Embryonic facial prominence (tissue), 1 donor: Measurements from ENCODE around the gene PSMD7.
"Not testable (repeated sequence)": the region's sequence is repeated elsewhere in the genome, so short reads cannot be mapped to it uniquely, and the experiment has no call there.

Experiments
- DNase-seq: peaks from one replicate; pipeline ENCODE4 v3.0.0-alpha.2; 2016; ENCODE audit errors: extremely low spot score

The PSMD7 gene

GRCh38 chr16:74296104-74296431 lies 546 bp upstream of the PSMD7 start:
- DNase-seq = no peak

DNA sequence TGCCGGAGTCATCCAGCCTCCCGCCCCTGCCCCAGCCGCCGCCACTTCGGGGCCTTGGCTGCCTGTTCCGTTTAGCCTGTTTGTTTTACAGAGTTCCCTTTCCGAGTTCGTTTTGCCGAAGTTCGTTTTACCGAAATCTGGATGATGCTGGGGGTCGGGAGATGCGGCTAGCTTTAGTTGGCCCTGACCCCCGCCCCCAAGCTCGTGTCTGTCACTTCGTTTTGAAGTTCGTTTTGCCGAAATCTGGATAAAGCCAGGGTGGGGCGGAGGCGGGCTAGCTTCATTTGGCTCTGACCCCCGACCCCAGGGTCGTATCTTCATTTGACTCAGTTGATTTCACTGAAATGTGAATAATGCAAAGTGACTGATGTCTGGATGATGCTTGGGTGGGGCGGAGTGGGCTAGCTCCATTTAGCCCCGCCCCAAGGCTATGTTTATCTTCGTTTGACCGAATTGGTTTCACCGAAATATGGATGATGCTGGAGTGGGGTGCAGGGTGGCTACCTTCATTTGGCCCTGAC lies 591 bp downstream of the PSMD7 start:
- DNase-seq = no peak

DNA sequence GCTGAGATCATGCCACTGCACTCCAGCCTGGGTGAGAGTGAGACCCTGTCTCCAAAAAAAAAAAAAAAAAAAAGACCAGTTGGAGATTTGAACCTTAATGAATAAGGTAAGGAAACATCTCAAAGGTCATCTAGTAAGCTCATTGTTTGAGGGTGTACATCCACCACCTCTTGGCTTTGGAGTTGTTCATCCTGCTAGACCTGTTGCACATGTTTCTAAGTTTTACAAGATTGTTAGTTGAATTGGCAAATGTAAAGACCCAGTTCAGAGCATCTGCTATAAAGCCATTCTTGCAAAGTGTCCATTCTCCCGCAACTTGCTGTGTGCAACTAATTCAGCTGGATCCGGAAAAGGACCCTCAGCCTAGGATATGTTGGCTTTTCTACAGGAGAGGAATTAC lies 1.5 kb downstream of the PSMD7 start:
- DNase-seq = no peak

DNA sequence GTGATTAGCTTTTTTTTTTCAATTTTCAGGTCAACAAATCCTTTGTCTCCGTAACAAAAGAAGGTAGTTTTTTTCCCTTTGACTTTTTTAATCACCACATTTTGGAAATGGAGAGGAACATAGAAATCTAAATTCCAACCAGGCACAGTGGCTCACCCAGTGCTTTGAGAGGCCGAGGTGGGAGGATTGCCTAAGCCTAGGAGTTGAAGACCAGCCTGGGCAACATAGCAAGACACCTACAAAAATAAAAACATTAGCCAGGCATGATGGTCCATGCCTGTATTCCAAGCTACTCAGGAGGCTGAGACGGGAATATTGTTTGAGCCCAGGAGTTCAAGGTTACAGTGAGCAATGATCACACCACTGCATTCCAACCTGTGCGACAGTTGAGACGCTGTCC lies 5.7 kb downstream of the PSMD7 start:
- DNase-seq = no peak

DNA sequence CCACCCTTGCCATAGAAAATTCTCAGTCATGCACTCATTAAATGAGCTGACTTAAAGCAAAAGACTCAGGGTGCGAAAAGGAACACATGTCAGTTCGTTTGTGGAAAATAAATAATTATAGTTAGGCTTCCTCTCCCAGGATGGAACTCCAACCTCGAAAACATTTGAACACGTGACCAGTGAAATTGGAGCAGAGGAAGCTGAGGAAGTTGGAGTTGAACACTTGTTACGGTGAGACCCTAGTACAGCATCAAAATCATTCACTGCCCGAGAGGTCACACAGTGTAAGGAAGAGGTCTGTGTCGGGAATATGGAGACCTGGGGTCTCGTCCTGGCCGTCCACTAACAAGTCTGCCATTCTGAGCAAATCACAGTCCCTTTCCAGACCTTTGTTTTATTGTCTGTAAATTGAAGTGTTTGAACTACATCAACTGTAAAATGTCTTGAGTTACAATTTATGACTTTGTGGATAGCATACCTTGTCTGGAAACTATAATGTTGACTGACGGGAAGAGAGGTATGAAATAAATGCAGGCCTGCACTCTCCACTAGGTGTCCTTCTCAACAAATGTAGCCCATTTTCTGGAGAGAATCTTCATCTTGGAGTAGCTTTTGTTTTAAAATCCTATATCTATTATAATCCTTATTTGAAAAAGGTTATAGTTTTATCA lies 7.7 kb downstream of the PSMD7 start:
- DNase-seq = no peak

GRCh38 chr16:74304835-74305176 lies 8.2 kb downstream of the PSMD7 start:
- no peak for DNase-seq

DNA sequence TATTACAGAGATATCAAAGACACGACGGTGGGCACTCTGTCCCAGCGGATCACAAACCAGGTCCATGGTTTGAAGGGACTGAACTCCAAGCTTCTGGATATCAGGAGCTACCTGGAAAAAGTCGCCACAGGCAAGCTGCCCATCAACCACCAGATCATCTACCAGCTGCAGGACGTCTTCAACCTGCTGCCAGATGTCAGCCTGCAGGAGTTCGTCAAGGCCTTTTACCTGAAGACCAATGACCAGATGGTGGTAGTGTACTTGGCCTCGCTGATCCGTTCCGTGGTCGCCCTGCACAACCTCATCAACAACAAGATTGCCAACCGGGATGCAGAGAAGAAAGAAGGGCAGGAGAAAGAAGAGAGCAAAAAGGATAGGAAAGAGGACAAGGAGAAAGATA lies 8.7 kb downstream of the PSMD7 start:
- no peak for DNase-seq

GRCh38 chr16:74305978-74306784 lies 9.6 kb downstream of the PSMD7 start:
- no peak for DNase-seq

DNA sequence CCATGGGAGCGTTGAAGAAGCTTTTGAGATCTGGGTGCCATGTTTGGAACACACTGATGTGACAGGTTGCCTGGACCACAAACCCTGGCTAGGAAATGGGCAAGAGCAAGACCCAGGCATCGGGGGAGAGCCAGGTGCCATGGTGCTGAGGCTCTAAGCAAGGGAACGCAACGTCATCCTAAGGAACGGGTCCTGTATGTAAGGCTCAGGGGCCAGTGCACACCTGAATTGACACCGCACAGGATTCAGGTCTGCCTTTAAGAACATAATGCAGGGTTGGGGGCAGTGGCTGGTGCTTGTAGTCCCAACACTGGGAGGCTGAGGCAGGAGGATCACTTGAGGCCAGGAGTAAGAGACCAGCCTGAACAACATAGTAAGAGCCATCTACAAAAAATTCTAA lies 10.8 kb downstream of the PSMD7 start:
- DNase-seq = no peak

DNA sequence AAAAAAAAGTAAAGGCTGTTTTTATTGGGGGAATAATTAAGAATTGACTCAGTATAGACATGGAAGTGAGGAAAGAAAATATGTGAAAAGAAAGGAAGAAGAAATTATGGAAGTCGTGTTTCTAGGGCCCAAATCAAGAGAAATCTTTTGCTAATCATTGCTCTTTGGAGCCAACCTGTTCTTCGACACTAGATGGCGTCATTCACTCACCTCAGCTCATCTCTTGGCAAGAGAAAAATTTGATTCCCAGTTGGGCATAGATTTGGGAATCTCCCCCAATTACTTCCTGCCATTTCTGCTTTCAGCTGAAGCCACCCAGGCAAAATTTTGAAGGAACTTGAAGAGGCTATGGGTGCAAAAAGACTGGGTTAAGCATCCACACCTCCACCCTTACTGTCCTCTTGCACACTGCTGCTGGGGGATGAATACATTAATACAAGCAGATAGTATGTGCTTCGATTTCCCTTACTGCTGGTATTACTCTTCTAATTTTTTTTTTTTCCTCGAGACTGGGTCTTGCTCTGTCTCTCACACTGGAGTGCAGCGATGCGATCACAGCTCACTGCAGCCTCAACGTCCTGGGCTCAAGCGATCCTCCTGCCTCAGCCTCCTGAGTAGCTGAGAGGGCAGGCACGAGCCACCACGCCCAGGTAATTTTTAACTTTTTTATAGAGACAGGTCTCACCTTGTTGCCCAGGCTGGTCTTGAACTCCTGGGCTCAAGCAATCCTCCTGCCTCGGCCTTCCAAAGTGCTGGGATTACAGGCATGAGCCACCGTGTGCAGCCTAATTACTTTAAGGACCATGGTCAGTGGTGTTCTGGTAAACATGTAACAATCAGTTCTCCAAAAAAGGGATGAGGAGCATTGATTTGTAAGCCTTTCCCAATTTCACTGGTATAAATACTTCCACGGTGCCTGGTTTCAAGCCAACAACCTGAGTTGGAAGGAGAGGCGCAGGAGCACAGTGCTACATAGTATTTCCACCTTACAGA lies 13.5 kb downstream of the PSMD7 start:
- DNase-seq = no peak

DNA sequence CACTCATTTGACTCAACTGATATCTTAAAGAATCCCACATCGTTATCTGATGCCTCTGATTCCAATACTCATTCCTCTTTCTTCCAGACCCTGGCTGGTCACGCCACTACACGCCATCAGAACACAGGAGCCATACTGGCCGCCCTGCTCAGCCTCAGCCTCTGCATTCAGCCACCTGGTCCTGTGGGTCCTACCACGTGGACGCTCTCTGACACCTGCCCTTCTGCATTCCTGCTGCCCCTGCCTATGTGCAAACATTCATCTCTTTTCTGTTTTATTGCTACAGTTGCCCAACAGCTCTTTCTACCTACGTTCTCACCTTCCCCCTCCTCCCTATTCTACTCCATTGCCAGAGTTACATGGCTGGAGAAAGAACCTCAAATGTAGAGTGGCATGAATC lies 18.4 kb downstream of the PSMD7 start:
- no peak for DNase-seq

DNA sequence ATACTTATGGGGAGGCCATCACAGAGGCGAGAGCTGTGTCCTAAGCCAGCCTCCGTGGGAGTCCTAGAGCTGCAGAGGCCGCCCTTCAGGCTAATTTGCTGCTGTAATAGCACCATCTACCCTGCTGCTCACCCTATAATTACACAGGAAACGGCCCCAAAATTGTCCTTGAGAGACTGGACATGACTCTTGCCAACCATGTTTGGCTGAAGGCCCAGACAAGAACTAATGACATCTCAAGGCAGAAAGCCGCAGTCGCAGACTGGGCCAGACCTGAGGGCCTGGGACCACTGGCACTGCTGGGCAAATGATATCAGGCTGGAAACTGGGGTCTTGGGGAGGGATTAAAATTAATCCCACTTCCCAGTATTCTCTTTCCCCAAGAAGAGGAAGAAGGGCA lies 24.1 kb downstream of the PSMD7 start:
- DNase-seq = no peak

DNA sequence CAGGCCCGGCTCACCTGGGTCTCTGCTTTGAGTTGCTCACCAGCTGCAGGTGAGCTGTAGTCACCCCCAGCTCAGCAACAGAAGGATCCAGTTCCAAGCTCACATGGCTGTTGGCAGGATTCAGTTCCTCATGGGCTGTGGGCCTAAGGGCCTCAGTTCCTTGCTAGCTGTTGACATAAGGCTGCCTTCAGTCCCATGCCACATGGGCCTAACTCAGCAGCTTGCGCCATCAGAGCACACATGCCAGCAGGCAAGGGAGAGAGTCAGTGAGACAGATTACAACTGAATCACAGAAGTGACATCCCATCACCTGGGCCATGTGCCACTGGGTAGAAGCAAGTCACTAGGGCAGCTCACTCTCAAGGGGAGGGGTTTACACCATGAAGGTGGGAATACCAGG lies 24.7 kb downstream of the PSMD7 start:
- DNase-seq = no peak

DNA sequence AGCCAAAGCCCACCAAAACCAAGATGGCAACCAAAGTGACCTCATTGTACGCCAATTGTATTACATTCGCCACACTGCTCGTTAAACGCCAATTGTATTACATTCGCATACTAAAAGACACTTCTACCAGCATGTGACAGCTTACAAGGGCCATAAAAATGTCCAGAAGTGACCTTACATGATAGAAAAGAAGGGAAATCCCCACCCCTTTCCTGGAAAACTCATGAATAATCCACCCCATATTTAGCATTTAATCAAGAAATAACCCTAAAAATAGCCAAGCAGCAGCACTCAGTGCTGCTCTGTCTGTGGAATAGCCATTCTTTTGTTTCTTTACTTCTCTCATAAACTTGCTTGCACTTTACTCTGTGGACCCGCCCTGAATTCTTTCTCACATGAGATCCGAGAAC lies 25.7 kb downstream of the PSMD7 start:
- DNase-seq = no peak

- DNase-seq = not testable (repeated sequence)
Measured at GRCh38 chr16:74324777-74325176, 28.2 kb downstream of the PSMD7 start.

- DNase-seq = no peak
Measured at GRCh38 chr16:74325641-74326040, 29.0 kb downstream of the PSMD7 start.

GRCh38 chr16:74328346-74328745 lies 31.7 kb downstream of the PSMD7 start:
- not testable (repeated sequence) for DNase-seq

DNA sequence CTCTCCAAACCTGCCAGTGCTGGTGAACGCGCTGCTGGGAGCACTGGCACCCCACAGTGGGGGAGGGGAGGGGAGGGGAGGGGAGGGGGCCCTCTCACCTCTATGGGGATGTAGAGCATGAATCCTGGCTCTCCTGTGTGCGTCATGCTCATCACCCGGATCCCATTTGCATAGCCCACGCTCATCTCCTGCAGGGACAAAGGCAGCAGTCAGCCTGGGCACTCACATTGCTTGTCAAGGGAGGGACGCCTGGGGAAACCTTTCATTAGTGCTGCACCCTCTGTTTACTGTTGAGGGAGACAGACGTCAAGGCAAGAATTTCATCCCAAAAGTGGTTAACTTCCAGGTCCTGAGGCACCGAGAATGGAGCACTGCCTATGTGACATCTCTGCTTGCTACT lies 35.9 kb downstream of the PSMD7 start:
- DNase-seq = not testable (repeated sequence)

- not testable (repeated sequence) for DNase-seq
Measured at GRCh38 chr16:74337506-74337905, 40.9 kb downstream of the PSMD7 start.

- DNase-seq = not testable (repeated sequence)
Measured at GRCh38 chr16:74339226-74339625, 42.6 kb downstream of the PSMD7 start.

GRCh38 chr16:74353038-74353437 lies 56.4 kb downstream of the PSMD7 start:
- DNase-seq = not testable (repeated sequence)
